NT2/D1 (cell line): Measurements from ENCODE around the gene SHISA5.
"Not testable (repeated sequence)": the region's sequence is repeated elsewhere in the genome, so short reads cannot be mapped to it uniquely, and the experiment has no call there.

Experiments
- DNase-seq: peaks from one replicate; pipeline ENCODE4 v3.0.0-alpha.2; 2011; ENCODE audit warnings: low read depth, low spot score
- H3K27me3 ChIP-seq: 2 replicates; pipeline ENCODE4 v1.6.0; 2011; ENCODE audit warnings: mild to moderate bottlenecking; ENCODE audit not compliant: insufficient read length, insufficient read depth
- H3K36me3 ChIP-seq: 2 replicates; pipeline ENCODE4 v1.6.1; 2011; ENCODE audit warnings: mild to moderate bottlenecking, low read length, mixed read lengths; ENCODE audit not compliant: insufficient read depth, insufficient read length
- H3K4me1 ChIP-seq: 2 replicates; pipeline ENCODE4 v1.5.1; 2011; ENCODE audit not compliant: insufficient read depth, insufficient read length
- H3K4me3 ChIP-seq: 2 replicates; pipeline ENCODE4 v1.5.1; 2011; ENCODE audit warnings: low read depth; ENCODE audit not compliant: insufficient read length
- H3K9ac ChIP-seq: 2 replicates; pipeline ENCODE4 v1.6.0; 2011; ENCODE audit warnings: low read depth; ENCODE audit not compliant: insufficient read length
- H3K9me3 ChIP-seq: 2 replicates; pipeline ENCODE4 v1.5.1; 2011; ENCODE audit warnings: mild to moderate bottlenecking, low read length; ENCODE audit not compliant: insufficient read depth
- SUZ12 ChIP-seq: IDR thresholded peaks from 2 replicates; pipeline ENCODE4 v1.6.1; 2011; ENCODE audit not compliant: insufficient read length, insufficient read depth; ENCODE audit errors: extremely low read depth
- YY1 ChIP-seq: IDR thresholded peaks from 2 replicates; pipeline ENCODE4 v1.6.1; 2011; ENCODE audit not compliant: insufficient read length, insufficient read depth
- ZNF274 ChIP-seq: IDR thresholded peaks from 2 replicates; pipeline ENCODE4 v1.6.1; 2011; ENCODE audit warnings: mild to moderate bottlenecking, low read depth, low read length

The SHISA5 gene

GRCh38 chr3:48492461-48493202, 11.3 kb downstream of the SHISA5 start:
- H3K9ac ChIP-seq: no peak overlapping the region
- H3K36me3 ChIP-seq: no peaks in the 10 kb centered on the region
- H3K4me3 ChIP-seq: no peak overlapping the region
- no peaks in the 10 kb centered on the region for H3K9me3 ChIP-seq
- DNase-seq: no peak
- no peak for TF ChIP-seq ZNF274
- no peak for TF ChIP-seq YY1
- no peak for TF ChIP-seq SUZ12
- H3K4me1 ChIP-seq: no peaks in the 10 kb centered on the region
- no peaks in the 10 kb centered on the region for H3K27me3 ChIP-seq

- H3K36me3 ChIP-seq: no peaks in the 10 kb centered on the region
- H3K27me3 ChIP-seq: no peaks in the 10 kb centered on the region
- DNase-seq: no peak
- H3K9ac ChIP-seq: no peak overlapping the region
- no peak overlapping the region for H3K4me3 ChIP-seq
- TF ChIP-seq ZNF274: no peak
- no peak for TF ChIP-seq SUZ12
- TF ChIP-seq YY1: no peak
- H3K4me1 ChIP-seq: no peaks in the 10 kb centered on the region
- H3K9me3 ChIP-seq: no peaks in the 10 kb centered on the region
Observed at GRCh38 chr3:48486952-48487351, 17.0 kb downstream of the SHISA5 start.

- not testable (repeated sequence) for H3K9me3 ChIP-seq, H3K36me3 ChIP-seq, H3K4me1 ChIP-seq, DNase-seq, H3K4me3 ChIP-seq, H3K27me3 ChIP-seq, H3K9ac ChIP-seq
Observed at GRCh38 chr3:48482822-48483221, 21.2 kb downstream of the SHISA5 start.

GRCh38 chr3:48480891-48481290, 23.1 kb downstream of the SHISA5 start:
- H3K4me3 ChIP-seq, H3K9me3 ChIP-seq, H3K36me3 ChIP-seq, H3K9ac ChIP-seq, DNase-seq, H3K27me3 ChIP-seq: not testable (repeated sequence)
- H3K4me1 ChIP-seq: peaks cover 20% of the 10 kb centered on the region

GRCh38 chr3:48478626-48479555, 25.1 kb downstream of the SHISA5 start:
- Histone ChIP-seq H3K9me3 (no peaks in the 10 kb centered on the region), H3K36me3 (no peaks in the 10 kb centered on the region), H3K4me1 (peaks cover 30% of the 10 kb centered on the region), H3K9ac (no peak overlapping the region), H3K27me3 (no peaks in the 10 kb centered on the region), H3K4me3 (no peak overlapping the region)
- TF ChIP-seq ZNF274: no peak
- TF ChIP-seq SUZ12: no peak
- no peak for TF ChIP-seq YY1
- no peak for DNase-seq

- H3K9ac ChIP-seq: peak overlapping the region; percentile 72
- TF ChIP-seq ZNF274 (no peak), SUZ12 (no peak), YY1 (no peak)
- no peaks in the 10 kb centered on the region for H3K36me3 ChIP-seq
- no peaks in the 10 kb centered on the region for H3K9me3 ChIP-seq
- DNase-seq: no peak
- peaks cover 30% of the 10 kb centered on the region for H3K4me1 ChIP-seq
- no peak overlapping the region for H3K4me3 ChIP-seq
- no peaks in the 10 kb centered on the region for H3K27me3 ChIP-seq
Observed at GRCh38 chr3:48477959-48478520, 25.9 kb downstream of the SHISA5 start.

- Histone ChIP-seq H3K36me3 (no peaks in the 10 kb centered on the region), H3K4me1 (peaks cover 30% of the 10 kb centered on the region), H3K27me3 (no peaks in the 10 kb centered on the region), H3K9ac (peak overlapping the region; percentile 9), H3K4me3 (no peak overlapping the region), H3K9me3 (no peaks in the 10 kb centered on the region)
- TF ChIP-seq ZNF274 (no peak), SUZ12 (no peak), YY1 (no peak)
- no peak for DNase-seq
Observed at GRCh38 chr3:48476426-48477053, 27.4 kb downstream of the SHISA5 start.
